ENCODE results near the gene RAB31. TPM values are rescaled to one million over a fixed set of nuclear protein-coding genes. Genes with fewer than 3 reads are reported as not detected.

RAB31 gene
- total RNA-seq, 4 donors from 2014 or later = 94.0 to 145 (median 107) TPM

DNA sequence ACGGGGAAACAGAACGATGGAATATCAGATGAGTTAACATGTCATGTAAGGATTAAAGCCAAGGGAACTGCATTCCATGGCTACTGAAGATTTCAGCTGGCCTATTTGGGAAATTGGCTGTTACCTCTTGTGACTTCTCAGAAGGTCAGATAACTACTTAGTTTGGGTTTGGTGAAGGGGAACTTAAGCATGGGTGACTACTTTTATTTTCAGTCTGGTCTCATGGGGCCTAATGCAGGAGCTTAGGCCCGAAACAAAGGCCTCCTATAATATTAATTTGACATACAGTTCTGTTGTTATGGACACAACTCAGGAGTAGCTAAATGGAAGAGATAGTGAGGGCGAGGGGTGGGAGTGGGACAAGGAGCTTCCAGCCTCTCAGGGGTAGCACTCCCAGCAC lies 133.7 kb downstream of the RAB31 start:
- Histone ChIP-seq H3K36me3 (peaks cover 0 to 4% (median 0%) of the 10 kb centered on the region in 4 donors), H3K27me3 (no peaks in the 10 kb centered on the region), H3K4me1 (peaks cover 33 to 90% (median 71%) of the 10 kb centered on the region in 4 donors), H3K9me3 (no peaks in the 10 kb centered on the region), H3K4me3 (no peak overlapping the region), H3K27ac (replicated peaks in 1 of 4) (peak overlapping the region in 3 of 4 donors; percentile 51 to 69 (median 52))
- DNase-seq (ENCODE audit: extremely low spot score) = no peak
- 66% methylated on average over 4 of the region's 4 CpGs for WGBS
- intact Hi-C loops (cut with DNase I) = no loop called here
- TF ChIP-seq EP300 (IDR thresholded peaks at IDR 0.05) (no peak), POLR2A (IDR thresholded peaks at IDR 0.05; ENCODE audit: low read depth) (no peak)

DNA sequence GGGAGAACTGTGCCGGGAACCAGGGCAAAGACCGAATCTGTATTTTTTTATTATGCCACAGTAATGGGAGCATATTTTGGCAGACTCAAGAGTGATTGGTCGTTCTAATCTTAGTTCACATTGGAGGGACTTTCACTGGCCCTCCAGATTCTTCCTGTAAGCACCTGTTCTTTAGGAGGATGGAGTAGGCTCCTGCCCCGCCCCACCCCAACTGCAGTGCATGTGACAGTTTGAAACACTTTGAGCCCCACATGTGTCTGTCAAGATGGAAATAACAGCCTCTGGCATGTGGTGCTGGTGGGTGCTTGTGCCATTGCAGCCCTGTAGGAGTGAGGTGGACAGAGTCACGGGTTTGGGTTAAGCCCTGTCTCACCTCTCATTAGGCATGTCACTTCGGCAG lies 134.3 kb downstream of the RAB31 start:
- 92% methylated on average over 5 of the region's 6 CpGs for WGBS
- Histone ChIP-seq H3K4me3 (no peak overlapping the region), H3K27me3 (no peaks in the 10 kb centered on the region), H3K27ac (replicated peaks in 1 of 4) (peak overlapping the region in 3 of 4 donors; percentile 51 to 69 (median 52)), H3K9me3 (no peaks in the 10 kb centered on the region), H3K4me1 (peaks cover 35 to 90% (median 72%) of the 10 kb centered on the region in 4 donors), H3K36me3 (peaks cover 0 to 4% (median 0%) of the 10 kb centered on the region in 4 donors)
- no peak for TF ChIP-seq POLR2AphosphoS5 (IDR thresholded peaks at IDR 0.05)
- TF ChIP-seq, protein P1, sequence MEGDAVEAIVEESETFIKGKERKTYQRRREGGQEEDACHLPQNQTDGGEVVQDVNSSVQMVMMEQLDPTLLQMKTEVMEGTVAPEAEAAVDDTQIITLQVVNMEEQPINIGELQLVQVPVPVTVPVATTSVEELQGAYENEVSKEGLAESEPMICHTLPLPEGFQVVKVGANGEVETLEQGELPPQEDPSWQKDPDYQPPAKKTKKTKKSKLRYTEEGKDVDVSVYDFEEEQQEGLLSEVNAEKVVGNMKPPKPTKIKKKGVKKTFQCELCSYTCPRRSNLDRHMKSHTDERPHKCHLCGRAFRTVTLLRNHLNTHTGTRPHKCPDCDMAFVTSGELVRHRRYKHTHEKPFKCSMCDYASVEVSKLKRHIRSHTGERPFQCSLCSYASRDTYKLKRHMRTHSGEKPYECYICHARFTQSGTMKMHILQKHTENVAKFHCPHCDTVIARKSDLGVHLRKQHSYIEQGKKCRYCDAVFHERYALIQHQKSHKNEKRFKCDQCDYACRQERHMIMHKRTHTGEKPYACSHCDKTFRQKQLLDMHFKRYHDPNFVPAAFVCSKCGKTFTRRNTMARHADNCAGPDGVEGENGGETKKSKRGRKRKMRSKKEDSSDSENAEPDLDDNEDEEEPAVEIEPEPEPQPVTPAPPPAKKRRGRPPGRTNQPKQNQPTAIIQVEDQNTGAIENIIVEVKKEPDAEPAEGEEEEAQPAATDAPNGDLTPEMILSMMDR (IDR thresholded peaks at IDR 0.05) = no peak
- no peak for TF ChIP-seq POLR2A (IDR thresholded peaks at IDR 0.05; ENCODE audit: low read depth)
- TF ChIP-seq EP300 (IDR thresholded peaks at IDR 0.05) = no peak
- DNase-seq (ENCODE audit: extremely low spot score) = peak; percentile 70
- intact Hi-C loops (cut with DNase I) = no loop called here

DNA sequence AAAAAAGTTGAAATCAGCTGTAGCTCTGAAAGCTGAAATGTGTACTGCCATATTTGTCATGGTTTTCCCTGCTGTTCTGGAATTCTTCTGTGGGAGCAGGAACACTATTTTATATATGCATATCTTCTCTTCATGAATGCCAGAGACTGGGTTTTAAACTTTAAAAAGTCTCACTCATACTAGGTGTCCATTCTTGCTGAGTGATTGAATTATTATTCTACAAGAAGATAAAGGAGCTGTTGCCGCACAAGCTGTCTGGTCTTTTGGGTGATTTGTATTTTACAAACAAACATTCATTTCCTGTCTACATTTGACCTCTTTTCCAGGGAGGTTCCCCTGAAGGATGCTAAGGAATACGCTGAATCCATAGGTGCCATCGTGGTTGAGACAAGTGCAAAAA lies 137.2 kb downstream of the RAB31 start:
- Histone ChIP-seq H3K27ac (replicated peaks in 1 of 4) (peak overlapping the region in 1 of 4 donors; percentile 85), H3K9me3 (no peaks in the 10 kb centered on the region), H3K4me3 (no peak overlapping the region), H3K4me1 (peaks cover 27 to 89% (median 64%) of the 10 kb centered on the region in 4 donors), H3K27me3 (no peaks in the 10 kb centered on the region), H3K36me3 (peaks cover 0 to 4% (median 0%) of the 10 kb centered on the region in 4 donors)
- 88% methylated on average over 3 of the region's 3 CpGs for WGBS
- DNase-seq (ENCODE audit: extremely low spot score) = no peak
- intact Hi-C loops (cut with DNase I) = no loop called here
- TF ChIP-seq, protein P1 (IDR thresholded peaks at IDR 0.05) = no peak
- TF ChIP-seq POLR2AphosphoS5 (IDR thresholded peaks at IDR 0.05) (no peak), POLR2A (IDR thresholded peaks at IDR 0.05; ENCODE audit: low read depth) (no peak), EP300 (IDR thresholded peaks at IDR 0.05) (no peak)

DNA sequence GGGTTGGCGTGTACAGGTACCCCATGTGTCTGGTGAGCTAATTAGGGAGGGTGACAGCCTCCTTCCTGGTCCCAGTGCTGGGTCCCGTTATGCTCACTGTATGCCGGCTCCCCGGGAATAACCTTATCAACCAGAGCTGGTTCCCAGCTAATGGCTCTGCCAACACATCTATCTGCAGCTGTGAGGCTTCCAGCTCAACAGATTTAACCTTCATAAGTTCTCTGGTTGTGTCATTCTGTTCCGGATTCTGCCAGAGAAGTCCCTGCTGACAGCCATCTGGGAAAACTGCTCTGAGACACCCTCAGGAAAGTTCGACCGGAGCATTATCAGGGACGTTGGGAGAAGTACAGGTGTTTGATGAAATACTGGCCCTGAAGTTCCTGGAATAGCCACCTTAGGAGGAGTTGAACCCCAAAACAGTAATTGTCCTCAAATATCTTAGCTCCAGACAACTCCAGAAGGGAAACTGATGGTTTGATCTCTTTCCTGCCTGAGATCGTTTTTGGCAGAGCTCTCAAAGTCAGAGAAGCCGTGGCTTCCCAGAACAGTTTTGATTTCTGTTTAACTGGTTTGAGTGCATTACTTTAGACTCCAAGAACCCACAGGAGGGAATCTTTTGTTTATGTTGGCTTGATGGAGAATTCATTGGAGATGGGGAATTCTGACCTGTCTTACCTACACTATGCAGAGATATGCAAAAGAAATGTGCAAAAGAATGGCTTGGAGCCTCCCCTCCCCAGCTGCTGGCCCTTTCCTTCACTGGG lies 138.2 kb downstream of the RAB31 start:
- no peak for TF ChIP-seq EP300 (IDR thresholded peaks at IDR 0.05)
- peak in 1 of 2 donors; percentile 24 for TF ChIP-seq POLR2AphosphoS5 (IDR thresholded peaks at IDR 0.05)
- no peak for DNase-seq (ENCODE audit: extremely low spot score)
- intact Hi-C loops (cut with DNase I) = no loop called here
- H3K4me3 ChIP-seq = peak overlapping the region; percentile 14 to 36 (median 24)
- peak overlapping the region; percentile 69 to 85 (median 70) for H3K27ac ChIP-seq (replicated peaks in 1 of 4)
- no peaks in the 10 kb centered on the region for H3K9me3 ChIP-seq
- peaks cover 27 to 93% (median 62%) of the 10 kb centered on the region in 4 donors for H3K4me1 ChIP-seq
- H3K36me3 ChIP-seq = peaks cover 0 to 4% (median 0%) of the 10 kb centered on the region in 4 donors
- no peaks in the 10 kb centered on the region for H3K27me3 ChIP-seq
- WGBS = 46% methylated on average over 6 of the region's 10 CpGs

DNA sequence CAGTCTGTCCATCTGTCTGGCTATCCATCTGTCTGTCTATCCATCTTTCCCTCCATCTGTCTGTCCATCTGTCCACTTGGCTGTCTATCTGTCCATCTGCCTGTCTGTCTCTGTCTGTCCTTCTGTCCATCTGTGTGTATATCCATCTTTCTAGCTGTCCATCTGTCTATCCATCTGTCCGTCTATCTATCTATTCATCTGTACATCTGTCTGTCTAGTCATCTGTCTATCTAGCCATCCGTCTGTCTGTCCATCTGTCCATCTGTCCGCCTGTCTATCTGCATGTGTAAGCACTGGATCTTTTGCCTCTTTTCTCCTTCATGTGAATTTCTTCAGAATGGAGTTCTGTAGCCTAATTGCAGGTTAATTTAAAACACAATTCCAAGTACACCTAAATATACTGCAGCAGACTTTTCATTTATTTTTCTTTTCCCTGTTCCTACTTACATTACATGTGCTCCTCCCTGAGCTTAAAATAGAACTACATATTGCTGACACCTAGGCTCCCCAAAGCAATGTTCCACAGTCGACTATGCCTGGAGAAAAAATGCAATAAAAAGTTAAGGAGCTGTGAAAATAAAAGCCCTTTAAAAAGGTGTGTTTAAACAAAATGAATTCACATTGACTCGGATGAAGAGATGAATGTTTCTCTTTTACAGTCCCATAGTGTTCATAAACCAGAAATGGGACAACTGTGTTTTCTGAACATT lies 140.2 kb downstream of the RAB31 start:
- peaks cover 0 to 4% (median 0%) of the 10 kb centered on the region in 4 donors for H3K36me3 ChIP-seq
- peak overlapping the region in 2 of 4 donors; percentile 35 to 70 for H3K27ac ChIP-seq (replicated peaks in 1 of 4)
- intact Hi-C loops (cut with DNase I) = no loop called here
- TF ChIP-seq POLR2AphosphoS5 (IDR thresholded peaks at IDR 0.05) (no peak), EP300 (IDR thresholded peaks at IDR 0.05) (no peak), POLR2A (IDR thresholded peaks at IDR 0.05; ENCODE audit: low read depth) (no peak)
- TF ChIP-seq, protein P1 (IDR thresholded peaks at IDR 0.05) = no peak
- no peak for DNase-seq (ENCODE audit: extremely low spot score)
- no peak overlapping the region for H3K4me3 ChIP-seq
- H3K27me3 ChIP-seq = no peaks in the 10 kb centered on the region
- H3K9me3 ChIP-seq = no peaks in the 10 kb centered on the region
- peaks cover 18 to 75% (median 48%) of the 10 kb centered on the region in 4 donors for H3K4me1 ChIP-seq
- WGBS = 74% methylated on average over 5 of the region's 5 CpGs

All from esophagus muscularis mucosa (tissue), 4 donors.